Right lung (tissue), 5 donors: ENCODE results near the gene ITGA2. TPM values are rescaled to one million over a fixed set of nuclear protein-coding genes. Genes with fewer than 3 reads are reported as not detected.

ENCODE experiments used
- DNase-seq, 2 donors: peaks; one replicate each; pipeline ENCODE4 v3.0.0-alpha.2; 2013
- polyA plus RNA-seq, 5 donors: library from polyadenylated mRNA; unstranded; fragments of 120-200 nt; gene quantifications; one replicate each; pipeline versions ENCODE4 v1.2.1 to v1.2.3, GENCODE V29; 2013; ENCODE audit warnings: inconsistent platforms in 1 of 5, low replicate concordance in 1 of 5; ENCODE audit not compliant: insufficient read length in 5 of 5, insufficient read depth in 1 of 5

The ITGA2 gene
- polyA plus RNA-seq, 5 donors: 36.3 to 58.3 (median 54.2) TPM

- DNase-seq: no peak
Measured at GRCh38 chr5:53053364-53053763, 64.2 kb downstream of the ITGA2 start.

GRCh38 chr5:53055365-53055764 lies 66.2 kb downstream of the ITGA2 start:
- no peak for DNase-seq

GRCh38 chr5:53059281-53059680 lies 70.1 kb downstream of the ITGA2 start:
- no peak for DNase-seq

GRCh38 chr5:53063176-53063575 lies 74.0 kb downstream of the ITGA2 start:
- no peak for DNase-seq

- no peak for DNase-seq
Measured at GRCh38 chr5:53063791-53064190, 74.6 kb downstream of the ITGA2 start.

- DNase-seq: no peak
Measured at GRCh38 chr5:53066088-53066487, 76.9 kb downstream of the ITGA2 start.

GRCh38 chr5:53067641-53068040 lies 78.5 kb downstream of the ITGA2 start:
- no peak for DNase-seq

GRCh38 chr5:53068291-53068836 lies 79.2 kb downstream of the ITGA2 start:
- DNase-seq: no peak

- no peak for DNase-seq
Measured at GRCh38 chr5:53069626-53070025, 80.5 kb downstream of the ITGA2 start.

GRCh38 chr5:53071298-53071697 lies 82.1 kb downstream of the ITGA2 start:
- DNase-seq: no peak

- no peak for DNase-seq
Measured at GRCh38 chr5:53071738-53072137, 82.6 kb downstream of the ITGA2 start.

- no peak for DNase-seq
Measured at GRCh38 chr5:53073348-53073747, 84.2 kb downstream of the ITGA2 start.

GRCh38 chr5:53076014-53076583 lies 86.9 kb downstream of the ITGA2 start:
- DNase-seq: no peak

- no peak for DNase-seq
Measured at GRCh38 chr5:53080271-53080670, 91.1 kb downstream of the ITGA2 start.

- DNase-seq: no peak
Measured at GRCh38 chr5:53083927-53084326, 94.8 kb downstream of the ITGA2 start.

GRCh38 chr5:53084546-53085255 lies 95.5 kb downstream of the ITGA2 start:
- DNase-seq: peak in 1 of 2 donors; percentile 27

- no peak for DNase-seq
Measured at GRCh38 chr5:53087171-53087570, 98.0 kb downstream of the ITGA2 start.

- DNase-seq: no peak
Measured at GRCh38 chr5:53087621-53088121, 98.5 kb downstream of the ITGA2 start.

GRCh38 chr5:53089481-53089991 lies 100.4 kb downstream of the ITGA2 start:
- no peak for DNase-seq

GRCh38 chr5:53090229-53090628 lies 101.1 kb downstream of the ITGA2 start:
- DNase-seq: no peak

- no peak for DNase-seq
Measured at GRCh38 chr5:53091289-53091688, 102.1 kb downstream of the ITGA2 start.

- DNase-seq: no peak
Measured at GRCh38 chr5:53092242-53092641, 103.1 kb downstream of the ITGA2 start.

GRCh38 chr5:53095217-53095616 lies 106.1 kb downstream of the ITGA2 start:
- DNase-seq: no peak
